Endothelial cell (in vitro differentiated cells): Measurements from ENCODE around the gene NT5C1B. TPM values are rescaled to one million over a fixed set of nuclear protein-coding genes. Genes with fewer than 3 reads are reported as not detected.

ENCODE experiments used
- DNase-seq: peaks from one replicate; pipeline ENCODE4 v3.0.0; 2021; ENCODE audit warnings: low spot score
- H3K27ac Mint-ChIP-seq: one replicate; pipeline ENCODE4 v1.8.0; 2021; ENCODE audit warnings: mixed read lengths, inconsistent platforms; ENCODE audit not compliant: unreplicated experiment
- H3K27me3 Mint-ChIP-seq: one replicate; pipeline ENCODE4 v1.8.0; 2021; ENCODE audit warnings: mild to moderate bottlenecking, moderate library complexity, mixed read lengths, inconsistent platforms; ENCODE audit not compliant: unreplicated experiment
- H3K36me3 Mint-ChIP-seq: one replicate; pipeline ENCODE4 v1.8.0; 2021; ENCODE audit warnings: mild to moderate bottlenecking, low read depth, mixed read lengths, inconsistent platforms; ENCODE audit not compliant: unreplicated experiment
- H3K4me1 Mint-ChIP-seq: one replicate; pipeline ENCODE4 v1.8.0; 2021; ENCODE audit warnings: mild to moderate bottlenecking, mixed read lengths, inconsistent platforms; ENCODE audit not compliant: unreplicated experiment
- H3K4me3 Mint-ChIP-seq: one replicate; pipeline ENCODE4 v1.8.0; 2021; ENCODE audit warnings: mild to moderate bottlenecking, mixed read lengths, inconsistent platforms; ENCODE audit not compliant: unreplicated experiment
- H3K9me3 Mint-ChIP-seq: one replicate; pipeline ENCODE4 v1.8.0; 2021; ENCODE audit warnings: mixed read lengths, inconsistent platforms; ENCODE audit not compliant: unreplicated experiment
- CTCF ChIP-seq: fragments of 200-600 bp; sonication (generic); IDR thresholded peaks from one replicate; pipeline ENCODE4 v1.5.0; 2021; ENCODE audit warnings: antibody characterized with exemption; ENCODE audit not compliant: unreplicated experiment
- total RNA-seq: library from RNA; stranded (reverse); fragmentation: NEBNext Ultra II Directional; extraction: Animal tissue kit (Norgen Biotek cat#: 25700); gene quantifications from one replicate; pipeline ENCODE4 v1.2.1, GENCODE V29; 2021; ENCODE audit not compliant: unreplicated experiment

The NT5C1B gene
- total RNA-seq, 1 donor from 2014 or later = not detected

DNA sequence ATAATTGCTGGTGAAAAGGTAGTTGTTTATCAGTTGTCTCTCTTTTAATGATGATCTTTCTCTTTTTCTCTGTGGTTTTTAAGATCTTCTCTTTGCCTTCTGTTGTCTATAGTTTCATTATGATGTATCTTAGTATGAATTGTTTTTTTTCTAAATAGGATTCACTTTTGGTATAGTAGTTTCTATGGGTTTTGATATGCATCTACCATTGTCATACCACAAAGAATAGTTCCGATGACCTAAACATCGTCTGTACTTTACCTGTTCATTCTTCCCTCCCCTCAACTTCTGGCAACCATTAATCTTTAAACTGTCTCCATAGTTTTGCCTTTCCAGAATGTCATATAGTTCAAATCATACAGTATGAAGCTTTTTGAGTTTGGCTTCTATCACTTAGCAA, 48.5 kb downstream of the NT5C1B start:
- TF ChIP-seq CTCF = no peak
- no peak overlapping the region for H3K4me3 Mint-ChIP-seq
- H3K27ac Mint-ChIP-seq = no peak overlapping the region
- H3K27me3 Mint-ChIP-seq = no peaks in the 10 kb centered on the region
- no peaks in the 10 kb centered on the region for H3K4me1 Mint-ChIP-seq
- H3K36me3 Mint-ChIP-seq = no peaks in the 10 kb centered on the region
- no peak for DNase-seq
- H3K9me3 Mint-ChIP-seq = no peaks in the 10 kb centered on the region

- H3K36me3 Mint-ChIP-seq = no peaks in the 10 kb centered on the region
These were observed 52.7 kb downstream of the NT5C1B start for GRCh38 chr2:18536697-18537096.

DNA sequence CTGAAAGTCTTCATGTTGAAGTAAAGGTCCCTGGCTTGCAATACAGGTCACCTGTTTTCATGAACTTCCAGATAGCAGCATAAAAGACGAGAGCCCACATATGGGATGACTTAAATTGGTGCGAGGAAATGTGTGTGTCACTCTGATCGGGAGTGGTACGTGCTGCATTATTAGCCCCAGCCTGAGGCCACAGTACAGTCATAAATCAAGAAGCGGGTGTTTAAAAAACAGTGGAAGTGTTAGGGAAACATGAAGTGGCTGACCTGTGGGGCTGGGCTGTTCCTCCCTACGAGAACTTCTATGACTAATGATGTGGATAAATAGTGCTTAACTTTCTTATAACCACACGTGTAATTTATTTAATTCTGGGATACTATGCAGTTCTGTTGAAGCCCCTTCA, 53.3 kb downstream of the NT5C1B start:
- no peak for TF ChIP-seq CTCF
- no peak overlapping the region for H3K27ac Mint-ChIP-seq
- no peaks in the 10 kb centered on the region for H3K27me3 Mint-ChIP-seq
- H3K36me3 Mint-ChIP-seq = no peaks in the 10 kb centered on the region
- no peaks in the 10 kb centered on the region for H3K4me1 Mint-ChIP-seq
- H3K9me3 Mint-ChIP-seq = no peaks in the 10 kb centered on the region
- no peak overlapping the region for H3K4me3 Mint-ChIP-seq
- DNase-seq = no peak

More at GRCh38 chr2:18536697-18537096, 52.7 kb downstream of the NT5C1B start:
- no peak for TF ChIP-seq CTCF
- DNase-seq = no peak
- Mint-ChIP-seq H3K4me1 (no peaks in the 10 kb centered on the region), H3K4me3 (no peak overlapping the region), H3K27ac (no peak overlapping the region), H3K9me3 (no peaks in the 10 kb centered on the region), H3K27me3 (no peaks in the 10 kb centered on the region)

DNA sequence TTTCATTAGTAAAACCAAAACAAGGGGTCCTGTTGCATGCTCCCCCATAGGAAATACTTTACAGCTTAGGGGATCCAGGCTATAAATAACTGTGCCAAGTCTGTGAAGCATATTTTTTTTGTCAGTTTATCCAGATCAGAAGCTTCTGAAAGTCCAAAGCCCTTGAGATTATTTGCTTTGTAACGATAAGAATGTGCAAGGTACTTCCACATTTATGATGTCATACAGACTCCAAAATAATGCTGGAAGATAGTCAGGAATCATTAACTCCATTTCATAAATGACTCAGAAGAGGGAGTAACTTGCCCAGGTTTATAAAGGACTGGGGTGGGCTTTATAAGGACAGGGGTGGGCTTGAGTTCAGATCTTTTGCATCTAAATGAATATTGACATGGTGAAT, 58.2 kb downstream of the NT5C1B start:
- no peak for DNase-seq
- H3K27ac Mint-ChIP-seq = no peak overlapping the region
- TF ChIP-seq CTCF = no peak

DNA sequence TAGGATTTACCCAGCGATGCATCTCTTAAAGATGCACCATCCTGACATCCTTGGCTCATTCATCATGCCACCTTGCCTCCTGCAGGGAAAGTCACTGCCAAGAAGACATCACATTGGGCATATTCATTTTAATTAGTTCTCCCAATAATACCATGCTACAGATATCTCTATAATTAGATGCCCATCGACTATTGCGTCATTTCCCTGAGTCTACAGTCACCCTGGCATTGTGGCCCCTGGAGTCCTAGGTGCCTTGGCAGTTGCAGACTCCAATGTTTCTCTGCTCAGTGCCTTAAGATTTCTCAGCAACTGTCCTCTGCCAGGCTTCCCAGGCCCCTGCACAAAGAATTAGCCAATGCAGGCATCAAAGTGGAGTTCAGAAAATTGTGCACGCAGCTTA, 61.5 kb downstream of the NT5C1B start:
- Mint-ChIP-seq H3K27me3 (no peaks in the 10 kb centered on the region), H3K36me3 (no peaks in the 10 kb centered on the region), H3K27ac (no peak overlapping the region), H3K4me3 (no peak overlapping the region), H3K9me3 (no peaks in the 10 kb centered on the region), H3K4me1 (no peaks in the 10 kb centered on the region)
- DNase-seq = no peak
- TF ChIP-seq CTCF = no peak

More for the DNA sequence above, 58.2 kb downstream of the NT5C1B start:
- no peak overlapping the region for H3K4me3 Mint-ChIP-seq
- H3K27me3 Mint-ChIP-seq = no peaks in the 10 kb centered on the region
- H3K36me3 Mint-ChIP-seq = no peaks in the 10 kb centered on the region
- no peaks in the 10 kb centered on the region for H3K9me3 Mint-ChIP-seq
- H3K4me1 Mint-ChIP-seq = no peaks in the 10 kb centered on the region
